Adrenal gland (tissue), 12 donors: ENCODE measurements around the gene ICAM2. TPM values are rescaled to one million over a fixed set of nuclear protein-coding genes. Genes with fewer than 3 reads are reported as not detected.
A peak's percentile ranks its signal among the peaks of the same experiment; 100 is the strongest.

Experiments
- DNase-seq, 7 donors: peaks; one replicate each; pipeline ENCODE4 v3.0.0-alpha.2; 2019 to 2020
- H3K27ac ChIP-seq, 5 donors: fragments of 200-600 bp; sonication (generic) in 4 of 5; 1 replicate in 3 of 5; 2 replicates in 2 of 5; pipeline versions ENCODE4 v1.5.1 to v1.8.0; 2016 to 2020; ENCODE audit warnings: mild to moderate bottlenecking in 1 of 5
- H3K27me3 ChIP-seq: fragments of 200-600 bp; 2 replicates; pipeline ENCODE4 v1.8.0; 2021
- H3K36me3 ChIP-seq, 2 donors: fragments of 200-600 bp; replicated peaks in 1 of 2; 1 replicate in 1 of 2; 2 replicates in 1 of 2; pipeline versions ENCODE4 v1.5.1 to v1.8.0; 2018 to 2022
- H3K4me1 ChIP-seq, 2 donors: fragments of 200-600 bp; replicated peaks in 1 of 2; 1 replicate in 1 of 2; 2 replicates in 1 of 2; pipeline versions ENCODE4 v1.5.1 to v1.8.0; 2018 to 2021
- H3K4me3 ChIP-seq, 4 donors: fragments of 200-600 bp; sonication (generic) in 3 of 4; one replicate each; pipeline ENCODE4 v1.5.1; 2016 to 2018
- H3K9me3 ChIP-seq, 3 donors: fragments of 200-600 bp; sonication (generic) in 1 of 3; replicated peaks in 1 of 3; 1 replicate in 2 of 3; 2 replicates in 1 of 3; pipeline versions ENCODE4 v1.5.1 to v1.8.0; 2016 to 2021
- CTCF ChIP-seq, 6 experiments: fragments of 450-650 bp in 4 of 6; fragments of 200-600 bp in 2 of 6; sonication (generic) in 1 of 6; IDR thresholded peaks; 1 replicate in 5 of 6; 2 replicates in 1 of 6; pipeline versions ENCODE4 v1.5.1 to v1.8.0; 2016 to 2021; ENCODE audit warnings: antibody characterized with exemption in 6 of 6, mild to moderate bottlenecking in 2 of 6, moderate library complexity in 1 of 6
- POLR2A ChIP-seq, 2 donors: fragments of 450-650 bp; IDR thresholded peaks; one replicate each; pipeline ENCODE4 v1.6.1; 2017; ENCODE audit warnings: antibody characterized with exemption in 2 of 2, mild to moderate bottlenecking in 2 of 2, moderate library complexity in 1 of 2
- WGBS, 4 donors: extraction: QIAGEN DNeasy Blood & Tissue Kit in 2 of 4; methylation state at CpG; one replicate each; pipeline versions ENCODE4 v1.1.5 to v1.1.7; 2013 to 2017; 5-methylcytosine and 5-hydroxymethylcytosine counted together
- intact Hi-C, 2 donors: fragments of 100-400 bp; cut with DNase I; formaldehyde crosslinking; loops; one replicate each; pipeline versions ENCODE4 v1.14.1 to v1.15.0; 2022 to 2023
- polyA plus RNA-seq, 3 donors: library from polyadenylated mRNA; stranded (reverse); fragments of 200-250 nt in 2 of 3; fragments of 350-450 nt in 1 of 3; fragmentation: Illumina TruSeq in 1 of 3; extraction: RNeasy Lipid Tissue Mini Kit (QIAGEN cat#74804) in 1 of 3; gene quantifications; one replicate each; pipeline ENCODE4 v1.2.3, GENCODE V29; 2013 to 2014
- total RNA-seq, 9 donors: library from RNA; depleted of rRNA in 4 of 9; stranded (reverse); fragments of >200 nt in 4 of 9; fragments of 120-200 nt in 1 of 9; fragmentation: NEBNext Ultra II Directional in 1 of 9; extraction: Animal tissue kit (Norgen Biotek cat#: 25700) in 1 of 9; gene quantifications; one replicate each; pipeline versions ENCODE4 v1.1.0 to v1.2.4, GENCODE V29; 2013 to 2023
- donor health status: healthy with polysubstance abuse.
- donor health status: Bipolar disorder and iron deficiency.
- donor health status: DM: yes; HTN: yes; CAD: no.
- donor health status: DM: no; HTN: no; CAD: no.
- donor health status: DM: no; HTN: no; CAD: no.
- donor health status: DM: yes; HTN: yes; CAD: no.

The ICAM2 gene
- total and polyA plus RNA-seq, 12 donors, result 9.6 to 42.2 (median 20.9) TPM

GRCh38 chr17:63997341-63998048 is 22.9 kb downstream of the ICAM2 start:
- H3K4me1 ChIP-seq, result peaks cover 10 to 15% of the 10 kb centered on the region in 2 donors
- H3K27me3 ChIP-seq, result peaks cover 6% of the 10 kb centered on the region
- intact Hi-C loops, result no loop called here
- peak overlapping the region in 2 of 4 donors; percentile 56 to 77 for H3K4me3 ChIP-seq
- no peaks in the 10 kb centered on the region for H3K36me3 ChIP-seq
- 9 to 27% (median 24%) methylated on average over 4 to 19 of the region's 19 CpGs for WGBS, 4 donors
- DNase-seq, result peak in 4 of 7 donors; percentile 19 to 63 (median 38)
- TF ChIP-seq CTCF (IDR thresholded peaks at IDR 0.05) (no peak), POLR2A (IDR thresholded peaks at IDR 0.05) (no peak)
- H3K27ac ChIP-seq, result no peak overlapping the region
- no peaks in the 10 kb centered on the region for H3K9me3 ChIP-seq

- WGBS, 4 donors, result 93 to 95% (median 93%) methylated on average over 11 of the region's 11 CpGs
- Histone ChIP-seq H3K27ac (no peak overlapping the region), H3K4me1 (peaks cover 10 to 15% of the 10 kb centered on the region in 2 donors), H3K27me3 (peaks cover 6% of the 10 kb centered on the region), H3K4me3 (no peak overlapping the region), H3K9me3 (no peaks in the 10 kb centered on the region), H3K36me3 (no peaks in the 10 kb centered on the region)
- peak in 2 of 7 donors; percentile 11 to 44 for DNase-seq
- TF ChIP-seq CTCF (IDR thresholded peaks at IDR 0.05), result no peak
- TF ChIP-seq POLR2A (IDR thresholded peaks at IDR 0.05), result no peak
- intact Hi-C loops, result no loop called here
Measured at GRCh38 chr17:63996430-63997182, 23.8 kb downstream of the ICAM2 start.

GRCh38 chr17:63995626-63996025 is 24.8 kb downstream of the ICAM2 start:
- TF ChIP-seq CTCF (IDR thresholded peaks at IDR 0.05) (no peak), POLR2A (IDR thresholded peaks at IDR 0.05) (no peak)
- 84 to 94% (median 92%) methylated on average over 5 of the region's 5 CpGs for WGBS, 4 donors
- DNase-seq, result peak in 1 of 7 donors; percentile 41
- H3K4me1 ChIP-seq, result peaks cover 10 to 15% of the 10 kb centered on the region in 2 donors
- intact Hi-C loops, result no loop called here
- H3K27ac ChIP-seq, result no peak overlapping the region
- H3K9me3 ChIP-seq, result no peaks in the 10 kb centered on the region
- peaks cover 6% of the 10 kb centered on the region for H3K27me3 ChIP-seq
- no peaks in the 10 kb centered on the region for H3K36me3 ChIP-seq
- H3K4me3 ChIP-seq, result no peak overlapping the region

GRCh38 chr17:63993368-63993985 is 27.0 kb downstream of the ICAM2 start:
- intact Hi-C loops, result no loop called here
- DNase-seq, result peak in 1 of 7 donors; percentile 10
- H3K27me3 ChIP-seq, result peaks cover 6% of the 10 kb centered on the region
- TF ChIP-seq POLR2A (IDR thresholded peaks at IDR 0.05) (no peak), CTCF (IDR thresholded peaks at IDR 0.05) (no peak)
- no peak overlapping the region for H3K4me3 ChIP-seq
- H3K36me3 ChIP-seq, result no peaks in the 10 kb centered on the region
- H3K4me1 ChIP-seq, result peaks cover 6 to 11% of the 10 kb centered on the region in 2 donors
- H3K27ac ChIP-seq, result no peak overlapping the region
- 84 to 88% (median 86%) methylated on average over 3 of the region's 3 CpGs for WGBS, 4 donors
- H3K9me3 ChIP-seq, result no peaks in the 10 kb centered on the region
